PC-9 (cell line): ENCODE results near the gene SMTNL2.

Experiments used
- EZH2 ChIP-seq: fragments of 200-600 bp; sonication (generic); IDR thresholded peaks from 2 replicates; pipeline ENCODE4 v1.8.0; 2017; ENCODE audit warnings: antibody characterized with exemption, low read depth
- TF ChIP-seq, protein P1 (sequence below): fragments of 200-600 bp; sonication (generic); conservative IDR thresholded peaks from 2 replicates; pipeline ENCODE4 v1.6.1; 2017; ENCODE audit warnings: mixed run types, antibody characterized with exemption, mild to moderate bottlenecking, moderate library complexity

- TF ChIP-seq, protein P1, sequence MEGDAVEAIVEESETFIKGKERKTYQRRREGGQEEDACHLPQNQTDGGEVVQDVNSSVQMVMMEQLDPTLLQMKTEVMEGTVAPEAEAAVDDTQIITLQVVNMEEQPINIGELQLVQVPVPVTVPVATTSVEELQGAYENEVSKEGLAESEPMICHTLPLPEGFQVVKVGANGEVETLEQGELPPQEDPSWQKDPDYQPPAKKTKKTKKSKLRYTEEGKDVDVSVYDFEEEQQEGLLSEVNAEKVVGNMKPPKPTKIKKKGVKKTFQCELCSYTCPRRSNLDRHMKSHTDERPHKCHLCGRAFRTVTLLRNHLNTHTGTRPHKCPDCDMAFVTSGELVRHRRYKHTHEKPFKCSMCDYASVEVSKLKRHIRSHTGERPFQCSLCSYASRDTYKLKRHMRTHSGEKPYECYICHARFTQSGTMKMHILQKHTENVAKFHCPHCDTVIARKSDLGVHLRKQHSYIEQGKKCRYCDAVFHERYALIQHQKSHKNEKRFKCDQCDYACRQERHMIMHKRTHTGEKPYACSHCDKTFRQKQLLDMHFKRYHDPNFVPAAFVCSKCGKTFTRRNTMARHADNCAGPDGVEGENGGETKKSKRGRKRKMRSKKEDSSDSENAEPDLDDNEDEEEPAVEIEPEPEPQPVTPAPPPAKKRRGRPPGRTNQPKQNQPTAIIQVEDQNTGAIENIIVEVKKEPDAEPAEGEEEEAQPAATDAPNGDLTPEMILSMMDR: no peak
- no peak for TF ChIP-seq EZH2
Measured at GRCh38 chr17:4632581-4632920, 48.2 kb downstream of the SMTNL2 start.
